Measurements from ENCODE around the gene IL17RA.

Gene IL17RA

GRCh38 chr22:17083255-17083654 lies 1.5 kb upstream of the IL17RA start:
- DNase-seq (ENCODE audit: low read depth in 2 of 2): no peak

- DNase-seq (ENCODE audit: low read depth in 2 of 2): no peak
These were observed 874 bp upstream of the IL17RA start for GRCh38 chr22:17083811-17084441.

GRCh38 chr22:17085277-17086181 lies 729 bp downstream of the IL17RA start:
- no peak for DNase-seq (ENCODE audit: low read depth in 2 of 2)

- DNase-seq (ENCODE audit: low read depth in 2 of 2): no peak
These were observed 1.5 kb downstream of the IL17RA start for GRCh38 chr22:17086296-17086695.

GRCh38 chr22:17086788-17087497 lies 2.1 kb downstream of the IL17RA start:
- DNase-seq (ENCODE audit: low read depth in 2 of 2): no peak

- no peak for DNase-seq (ENCODE audit: low read depth in 2 of 2)
These were observed 2.8 kb downstream of the IL17RA start for GRCh38 chr22:17087498-17088131.

- DNase-seq (ENCODE audit: low read depth in 2 of 2): no peak
These were observed 5.8 kb downstream of the IL17RA start for GRCh38 chr22:17090550-17090949.

- no peak for DNase-seq (ENCODE audit: low read depth in 2 of 2)
These were observed 7.1 kb downstream of the IL17RA start for GRCh38 chr22:17091851-17092250.

- no peak for DNase-seq (ENCODE audit: low read depth in 2 of 2)
These were observed 8.3 kb downstream of the IL17RA start for GRCh38 chr22:17093081-17093480.

GRCh38 chr22:17095538-17095937 lies 10.7 kb downstream of the IL17RA start:
- no peak for DNase-seq (ENCODE audit: low read depth in 2 of 2)

GRCh38 chr22:17096071-17096470 lies 11.3 kb downstream of the IL17RA start:
- DNase-seq (ENCODE audit: low read depth in 2 of 2): no peak

GRCh38 chr22:17097062-17097461 lies 12.3 kb downstream of the IL17RA start:
- no peak for DNase-seq (ENCODE audit: low read depth in 2 of 2)

GRCh38 chr22:17097701-17098100 lies 12.9 kb downstream of the IL17RA start:
- DNase-seq (ENCODE audit: low read depth in 2 of 2): no peak

GRCh38 chr22:17098379-17098819 lies 13.6 kb downstream of the IL17RA start:
- DNase-seq (ENCODE audit: low read depth in 2 of 2): no peak

- DNase-seq (ENCODE audit: low read depth in 2 of 2): no peak
These were observed 15.8 kb downstream of the IL17RA start for GRCh38 chr22:17100621-17101020.

GRCh38 chr22:17101475-17102296 lies 16.9 kb downstream of the IL17RA start:
- DNase-seq (ENCODE audit: low read depth in 2 of 2): no peak

- DNase-seq (ENCODE audit: low read depth in 2 of 2): no peak
These were observed 17.5 kb downstream of the IL17RA start for GRCh38 chr22:17102297-17102667.

GRCh38 chr22:17103351-17103750 lies 18.6 kb downstream of the IL17RA start:
- DNase-seq (ENCODE audit: low read depth in 2 of 2): no peak

- DNase-seq (ENCODE audit: low read depth in 2 of 2): no peak
These were observed 19.6 kb downstream of the IL17RA start for GRCh38 chr22:17104336-17104935.

Data from stimulated activated CD4-positive, alpha-beta T cell treated with anti-CD3 and anti-CD28 coated beads, Interleukin-12 subunit alpha, Interleukin-12 subunit beta, amount 100 ng/mL, for 24 hours (primary cell).